Measurements from ENCODE around the gene FBH1. TPM values are rescaled to one million over a fixed set of nuclear protein-coding genes. Genes with fewer than 3 reads are reported as not detected.

The FBH1 gene
- total and polyA plus RNA-seq, 10 of the 15 experiments (the other 5 are each of a cell fraction or from before 2014, with no cell fraction given), result 6.1 to 67.6 (median 47.2) TPM

DNA sequence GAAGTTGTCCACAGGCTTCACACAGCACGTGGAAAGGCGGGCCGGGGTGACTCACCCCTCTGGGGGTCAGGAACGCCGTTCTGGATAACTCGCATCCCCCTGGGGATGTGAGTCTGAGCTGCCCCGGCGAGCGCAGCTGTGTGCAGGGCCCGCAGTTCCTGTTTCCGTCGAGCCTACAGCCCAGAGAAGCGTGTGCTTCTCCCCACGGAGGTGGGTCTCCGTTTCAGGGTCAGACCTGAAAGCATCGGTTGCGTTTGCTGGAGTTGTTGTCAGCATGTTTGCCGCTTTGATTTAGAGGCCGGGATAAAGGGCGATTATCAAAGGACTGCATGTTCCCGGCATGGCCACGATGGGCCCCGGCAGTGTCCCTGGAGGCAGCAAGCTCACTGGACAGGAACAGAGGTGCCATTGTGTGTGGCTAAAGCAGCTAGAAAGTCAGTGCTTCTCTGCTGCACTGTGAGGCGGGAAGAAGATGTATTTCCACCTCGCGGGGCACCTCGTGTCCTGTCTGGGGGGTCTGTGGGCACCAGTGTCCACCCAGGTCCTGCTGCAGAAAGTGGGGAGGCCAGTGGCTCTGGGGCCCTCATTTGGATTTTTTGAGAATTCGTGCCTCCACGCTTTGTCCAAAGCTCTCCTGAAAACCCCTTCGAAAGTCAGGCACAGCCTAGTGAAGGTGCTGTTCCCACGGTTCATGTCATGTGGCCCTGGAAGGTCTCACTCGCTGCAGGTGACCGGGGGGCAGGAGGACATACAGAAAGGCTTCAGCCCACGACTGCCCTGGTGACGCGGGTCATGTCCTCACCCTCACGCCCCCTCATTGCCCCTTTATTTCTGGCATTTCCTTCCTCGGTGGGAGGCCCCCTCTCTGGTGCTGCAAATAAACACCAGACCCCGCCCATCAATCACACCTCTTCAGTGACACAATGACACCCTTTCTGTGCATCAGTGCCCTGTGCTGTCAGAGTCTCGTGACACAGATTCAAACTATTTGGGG, 49.4 kb upstream of the FBH1 start (continued):
- peak; percentile 71 for TF ChIP-seq NFIC (IDR thresholded peaks at IDR 0.05; ENCODE audit: low read depth, low read length)
- peak; percentile 85 for TF ChIP-seq CREM (IDR thresholded peaks at IDR 0.05; ENCODE audit: low read depth)
- TF ChIP-seq, protein P1, sequence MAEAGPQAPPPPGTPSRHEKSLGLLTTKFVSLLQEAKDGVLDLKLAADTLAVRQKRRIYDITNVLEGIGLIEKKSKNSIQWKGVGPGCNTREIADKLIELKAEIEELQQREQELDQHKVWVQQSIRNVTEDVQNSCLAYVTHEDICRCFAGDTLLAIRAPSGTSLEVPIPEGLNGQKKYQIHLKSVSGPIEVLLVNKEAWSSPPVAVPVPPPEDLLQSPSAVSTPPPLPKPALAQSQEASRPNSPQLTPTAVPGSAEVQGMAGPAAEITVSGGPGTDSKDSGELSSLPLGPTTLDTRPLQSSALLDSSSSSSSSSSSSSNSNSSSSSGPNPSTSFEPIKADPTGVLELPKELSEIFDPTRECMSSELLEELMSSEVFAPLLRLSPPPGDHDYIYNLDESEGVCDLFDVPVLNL (IDR thresholded peaks at IDR 0.05; ENCODE audit: low read depth, low read length), result no peak
- TF ChIP-seq MTA2 (IDR thresholded peaks at IDR 0.05; ENCODE audit: low read depth), result peak; percentile 64
- TF ChIP-seq, protein P2, sequence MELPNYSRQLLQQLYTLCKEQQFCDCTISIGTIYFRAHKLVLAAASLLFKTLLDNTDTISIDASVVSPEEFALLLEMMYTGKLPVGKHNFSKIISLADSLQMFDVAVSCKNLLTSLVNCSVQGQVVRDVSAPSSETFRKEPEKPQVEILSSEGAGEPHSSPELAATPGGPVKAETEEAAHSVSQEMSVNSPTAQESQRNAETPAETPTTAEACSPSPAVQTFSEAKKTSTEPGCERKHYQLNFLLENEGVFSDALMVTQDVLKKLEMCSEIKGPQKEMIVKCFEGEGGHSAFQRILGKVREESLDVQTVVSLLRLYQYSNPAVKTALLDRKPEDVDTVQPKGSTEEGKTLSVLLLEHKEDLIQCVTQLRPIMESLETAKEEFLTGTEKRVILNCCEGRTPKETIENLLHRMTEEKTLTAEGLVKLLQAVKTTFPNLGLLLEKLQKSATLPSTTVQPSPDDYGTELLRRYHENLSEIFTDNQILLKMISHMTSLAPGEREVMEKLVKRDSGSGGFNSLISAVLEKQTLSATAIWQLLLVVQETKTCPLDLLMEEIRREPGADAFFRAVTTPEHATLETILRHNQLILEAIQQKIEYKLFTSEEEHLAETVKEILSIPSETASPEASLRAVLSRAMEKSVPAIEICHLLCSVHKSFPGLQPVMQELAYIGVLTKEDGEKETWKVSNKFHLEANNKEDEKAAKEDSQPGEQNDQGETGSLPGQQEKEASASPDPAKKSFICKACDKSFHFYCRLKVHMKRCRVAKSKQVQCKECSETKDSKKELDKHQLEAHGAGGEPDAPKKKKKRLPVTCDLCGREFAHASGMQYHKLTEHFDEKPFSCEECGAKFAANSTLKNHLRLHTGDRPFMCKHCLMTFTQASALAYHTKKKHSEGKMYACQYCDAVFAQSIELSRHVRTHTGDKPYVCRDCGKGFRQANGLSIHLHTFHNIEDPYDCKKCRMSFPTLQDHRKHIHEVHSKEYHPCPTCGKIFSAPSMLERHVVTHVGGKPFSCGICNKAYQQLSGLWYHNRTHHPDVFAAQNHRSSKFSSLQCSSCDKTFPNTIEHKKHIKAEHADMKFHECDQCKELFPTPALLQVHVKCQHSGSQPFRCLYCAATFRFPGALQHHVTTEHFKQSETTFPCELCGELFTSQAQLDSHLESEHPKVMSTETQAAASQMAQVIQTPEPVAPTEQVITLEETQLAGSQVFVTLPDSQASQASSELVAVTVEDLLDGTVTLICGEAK (IDR thresholded peaks at IDR 0.05; ENCODE audit: borderline replicate concordance), result peak; percentile 79
- TF ChIP-seq BACH1 (IDR thresholded peaks at IDR 0.05; ENCODE audit: borderline replicate concordance), result 0 out of 2 replicates have a peak, but pooled peaks have one; percentile 47
- TF ChIP-seq, protein P3, sequence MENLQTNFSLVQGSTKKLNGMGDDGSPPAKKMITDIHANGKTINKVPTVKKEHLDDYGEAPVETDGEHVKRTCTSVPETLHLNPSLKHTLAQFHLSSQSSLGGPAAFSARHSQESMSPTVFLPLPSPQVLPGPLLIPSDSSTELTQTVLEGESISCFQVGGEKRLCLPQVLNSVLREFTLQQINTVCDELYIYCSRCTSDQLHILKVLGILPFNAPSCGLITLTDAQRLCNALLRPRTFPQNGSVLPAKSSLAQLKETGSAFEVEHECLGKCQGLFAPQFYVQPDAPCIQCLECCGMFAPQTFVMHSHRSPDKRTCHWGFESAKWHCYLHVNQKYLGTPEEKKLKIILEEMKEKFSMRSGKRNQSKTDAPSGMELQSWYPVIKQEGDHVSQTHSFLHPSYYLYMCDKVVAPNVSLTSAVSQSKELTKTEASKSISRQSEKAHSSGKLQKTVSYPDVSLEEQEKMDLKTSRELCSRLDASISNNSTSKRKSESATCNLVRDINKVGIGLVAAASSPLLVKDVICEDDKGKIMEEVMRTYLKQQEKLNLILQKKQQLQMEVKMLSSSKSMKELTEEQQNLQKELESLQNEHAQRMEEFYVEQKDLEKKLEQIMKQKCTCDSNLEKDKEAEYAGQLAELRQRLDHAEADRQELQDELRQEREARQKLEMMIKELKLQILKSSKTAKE (IDR thresholded peaks at IDR 0.05; ENCODE audit: low read depth, poor library complexity, severe bottlenecking), result peak; percentile 35
- TF ChIP-seq KDM1A (IDR thresholded peaks at IDR 0.05; ENCODE audit: borderline replicate concordance), result no peak
- TF ChIP-seq, protein P4, sequence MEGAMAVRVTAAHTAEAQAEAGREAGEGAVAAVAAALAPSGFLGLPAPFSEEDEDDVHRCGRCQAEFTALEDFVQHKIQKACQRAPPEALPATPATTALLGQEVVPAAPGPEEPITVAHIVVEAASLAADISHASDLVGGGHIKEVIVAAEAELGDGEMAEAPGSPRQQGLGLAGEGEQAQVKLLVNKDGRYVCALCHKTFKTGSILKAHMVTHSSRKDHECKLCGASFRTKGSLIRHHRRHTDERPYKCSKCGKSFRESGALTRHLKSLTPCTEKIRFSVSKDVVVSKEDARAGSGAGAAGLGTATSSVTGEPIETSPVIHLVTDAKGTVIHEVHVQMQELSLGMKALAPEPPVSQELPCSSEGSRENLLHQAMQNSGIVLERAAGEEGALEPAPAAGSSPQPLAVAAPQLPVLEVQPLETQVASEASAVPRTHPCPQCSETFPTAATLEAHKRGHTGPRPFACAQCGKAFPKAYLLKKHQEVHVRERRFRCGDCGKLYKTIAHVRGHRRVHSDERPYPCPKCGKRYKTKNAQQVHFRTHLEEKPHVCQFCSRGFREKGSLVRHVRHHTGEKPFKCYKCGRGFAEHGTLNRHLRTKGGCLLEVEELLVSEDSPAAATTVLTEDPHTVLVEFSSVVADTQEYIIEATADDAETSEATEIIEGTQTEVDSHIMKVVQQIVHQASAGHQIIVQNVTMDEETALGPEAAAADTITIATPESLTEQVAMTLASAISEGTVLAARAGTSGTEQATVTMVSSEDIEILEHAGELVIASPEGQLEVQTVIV (IDR thresholded peaks at IDR 0.05; ENCODE audit: borderline replicate concordance, partially characterized antibody), result no peak
- TF ChIP-seq BHLHE40 (IDR thresholded peaks at IDR 0.05; ENCODE audit: borderline replicate concordance in 1 of 2, low read depth in 2 of 2, low read length in 1 of 2), result peak; percentile 93 to 95
- TF ChIP-seq, protein P5, sequence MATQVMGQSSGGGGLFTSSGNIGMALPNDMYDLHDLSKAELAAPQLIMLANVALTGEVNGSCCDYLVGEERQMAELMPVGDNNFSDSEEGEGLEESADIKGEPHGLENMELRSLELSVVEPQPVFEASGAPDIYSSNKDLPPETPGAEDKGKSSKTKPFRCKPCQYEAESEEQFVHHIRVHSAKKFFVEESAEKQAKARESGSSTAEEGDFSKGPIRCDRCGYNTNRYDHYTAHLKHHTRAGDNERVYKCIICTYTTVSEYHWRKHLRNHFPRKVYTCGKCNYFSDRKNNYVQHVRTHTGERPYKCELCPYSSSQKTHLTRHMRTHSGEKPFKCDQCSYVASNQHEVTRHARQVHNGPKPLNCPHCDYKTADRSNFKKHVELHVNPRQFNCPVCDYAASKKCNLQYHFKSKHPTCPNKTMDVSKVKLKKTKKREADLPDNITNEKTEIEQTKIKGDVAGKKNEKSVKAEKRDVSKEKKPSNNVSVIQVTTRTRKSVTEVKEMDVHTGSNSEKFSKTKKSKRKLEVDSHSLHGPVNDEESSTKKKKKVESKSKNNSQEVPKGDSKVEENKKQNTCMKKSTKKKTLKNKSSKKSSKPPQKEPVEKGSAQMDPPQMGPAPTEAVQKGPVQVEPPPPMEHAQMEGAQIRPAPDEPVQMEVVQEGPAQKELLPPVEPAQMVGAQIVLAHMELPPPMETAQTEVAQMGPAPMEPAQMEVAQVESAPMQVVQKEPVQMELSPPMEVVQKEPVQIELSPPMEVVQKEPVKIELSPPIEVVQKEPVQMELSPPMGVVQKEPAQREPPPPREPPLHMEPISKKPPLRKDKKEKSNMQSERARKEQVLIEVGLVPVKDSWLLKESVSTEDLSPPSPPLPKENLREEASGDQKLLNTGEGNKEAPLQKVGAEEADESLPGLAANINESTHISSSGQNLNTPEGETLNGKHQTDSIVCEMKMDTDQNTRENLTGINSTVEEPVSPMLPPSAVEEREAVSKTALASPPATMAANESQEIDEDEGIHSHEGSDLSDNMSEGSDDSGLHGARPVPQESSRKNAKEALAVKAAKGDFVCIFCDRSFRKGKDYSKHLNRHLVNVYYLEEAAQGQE (IDR thresholded peaks at IDR 0.05; ENCODE audit: low read depth, low read length), result no peak
- TF ChIP-seq ASH2L (IDR thresholded peaks at IDR 0.05; ENCODE audit: borderline replicate concordance, low read depth), result no peak
- no peak; the same call in 1 of the 2 replicates for TF ChIP-seq RB1 (IDR thresholded peaks at IDR 0.05; ENCODE audit: borderline replicate concordance)

Data from GM12878 (cell line).